Suprapubic skin (tissue), 3 donors: ENCODE measurements around the gene INSIG2.

Experiments used
- CTCF ChIP-seq, 2 donors: fragments of 200-600 bp in 1 of 2; fragments of 450-650 bp in 1 of 2; sonication (generic) in 1 of 2; IDR thresholded peaks; one replicate each; pipeline ENCODE4 v1.5.1; 2016 to 2019; ENCODE audit warnings: antibody characterized with exemption in 2 of 2, mild to moderate bottlenecking in 1 of 2, moderate library complexity in 1 of 2
- POLR2A ChIP-seq, 2 donors: fragments of 450-650 bp; IDR thresholded peaks; one replicate each; pipeline ENCODE4 v1.6.1; 2017; ENCODE audit warnings: antibody characterized with exemption in 2 of 2, mild to moderate bottlenecking in 2 of 2, moderate library complexity in 2 of 2

GRCh38 chr2:118123561-118124232, 35.4 kb downstream of the INSIG2 start:
- no peak for TF ChIP-seq CTCF (IDR thresholded peaks at IDR 0.05)
- TF ChIP-seq POLR2A (IDR thresholded peaks at IDR 0.05): no peak
